MCF 10A (cell line): ENCODE data around the gene PARN. TPM values are rescaled to one million over a fixed set of nuclear protein-coding genes. Genes with fewer than 3 reads are reported as not detected.

Experiments used
- BruUV-seq: library from RNA; stranded (reverse); fragments of 400-500 nt; replicated peaks from 2 replicates; lab custom pipeline; 2021; lab: Mats Ljungman, UMichigan
- CTCF ChIA-PET: fragments of 300-600 bp; sonication (Branson Sonifier 250); formaldehyde crosslinking; extraction: SDS; loops from one replicate; lab custom pipeline; 2021; ENCODE audit warnings: antibody characterized with exemption, inconsistent platforms; lab: Yijun Ruan, JAX
- POLR2A ChIA-PET: fragments of 300-600, 350-650 bp; sonication (Branson Sonifier 250); formaldehyde crosslinking; extraction: SDS; loops from one replicate; lab custom pipeline; 2020; ENCODE audit warnings: antibody characterized with exemption, inconsistent platforms; lab: Yijun Ruan, JAX
- DNase-seq: peaks from one replicate; pipeline ENCODE4 v3.0.0-alpha.2; 2018; ENCODE audit not compliant: unreplicated experiment
- H3K27ac Mint-ChIP-seq: one replicate; pipeline ENCODE4 v1.8.0; 2022; ENCODE audit warnings: mild to moderate bottlenecking, low read depth, mixed read lengths; ENCODE audit not compliant: unreplicated experiment
- H3K27me3 Mint-ChIP-seq: one replicate; pipeline ENCODE4 v1.8.0; 2022; ENCODE audit warnings: mixed read lengths; ENCODE audit not compliant: insufficient read depth, unreplicated experiment
- H3K36me3 Mint-ChIP-seq: one replicate; pipeline ENCODE4 v1.8.0; 2022; ENCODE audit warnings: mild to moderate bottlenecking, moderate library complexity, mixed read lengths; ENCODE audit not compliant: insufficient read depth, unreplicated experiment
- H3K4me1 Mint-ChIP-seq: one replicate; pipeline ENCODE4 v1.8.0; 2022; ENCODE audit warnings: mixed read lengths; ENCODE audit not compliant: insufficient read depth, unreplicated experiment
- H3K4me3 Mint-ChIP-seq: one replicate; pipeline ENCODE4 v1.8.0; 2022; ENCODE audit warnings: mild to moderate bottlenecking, moderate library complexity, mixed read lengths; ENCODE audit not compliant: unreplicated experiment
- H3K9me3 Mint-ChIP-seq: one replicate; pipeline ENCODE4 v1.8.0; 2022; ENCODE audit warnings: mixed read lengths; ENCODE audit not compliant: unreplicated experiment
- CTCF ChIP-seq: fragments of 200-600 bp; IDR thresholded peaks from one replicate; pipeline ENCODE4 v1.8.0; 2022; ENCODE audit warnings: antibody characterized with exemption, mild to moderate bottlenecking; ENCODE audit not compliant: unreplicated experiment
- intact Hi-C: fragments of 100-400 bp; cut with micrococcal nuclease; formaldehyde crosslinking; loops from 2 replicates; pipeline ENCODE4 v1.14.1; 2022
- total RNA-seq: library from RNA; stranded (reverse); gene quantifications from 2 replicates; pipeline ENCODE4 v1.2.3, GENCODE V29; 2022

Gene PARN
- total RNA-seq, 1 experiment from 2014 or later: 35.0 TPM

- H3K27me3 Mint-ChIP-seq: no peaks in the 10 kb centered on the region
- DNase-seq: no peak
- intact Hi-C loops: no loop called here
- H3K4me1 Mint-ChIP-seq: no peaks in the 10 kb centered on the region
- ChIA-PET CTCF (interaction anchor here (0.7 to 1.5 kb wide), 2 partner anchors 25 to 366 kb away, joined by 3 read pairs; no protein-coding TSS in a partner anchor), POLR2A (interaction anchor here (1.7 kb wide), 1 partner anchor 13 kb away, joined by 4 read pairs; the partner anchor contains the start of gene PARN)
- no peak overlapping the region for H3K4me3 Mint-ChIP-seq
- TF ChIP-seq CTCF: no peak
- no peak overlapping the region for H3K27ac Mint-ChIP-seq
- H3K9me3 Mint-ChIP-seq: no peaks in the 10 kb centered on the region
- no TSS peak for BruUV-seq
- H3K36me3 Mint-ChIP-seq: peaks cover 95% of the 10 kb centered on the region
These were observed 13.8 kb downstream of the PARN start for GRCh38 chr16:14616280-14616679.

- CTCF ChIA-PET: interaction anchor here (0.6 kb wide), 1 partner anchor 12 kb away, joined by 3 read pairs; no protein-coding TSS in a partner anchor
- TF ChIP-seq CTCF: no peak
- no TSS peak for BruUV-seq
- Mint-ChIP-seq H3K4me1 (no peaks in the 10 kb centered on the region), H3K27me3 (no peaks in the 10 kb centered on the region), H3K9me3 (no peaks in the 10 kb centered on the region), H3K36me3 (peaks cover 96% of the 10 kb centered on the region), H3K4me3 (no peak overlapping the region), H3K27ac (no peak overlapping the region)
- intact Hi-C loops: no loop called here
- no peak for DNase-seq
- POLR2A ChIA-PET: no interaction called here
These were observed 16.1 kb downstream of the PARN start for GRCh38 chr16:14613991-14614390.

- no peak for TF ChIP-seq CTCF
- intact Hi-C loops: no loop called here
- no peak overlapping the region for H3K4me3 Mint-ChIP-seq
- no peaks in the 10 kb centered on the region for H3K27me3 Mint-ChIP-seq
- no peak for DNase-seq
- no peak overlapping the region for H3K27ac Mint-ChIP-seq
- no peaks in the 10 kb centered on the region for H3K4me1 Mint-ChIP-seq
- peaks cover 92% of the 10 kb centered on the region for H3K36me3 Mint-ChIP-seq
- ChIA-PET CTCF (no interaction called here), POLR2A (no interaction called here)
- BruUV-seq: no TSS peak
- H3K9me3 Mint-ChIP-seq: no peaks in the 10 kb centered on the region
These were observed 18.4 kb downstream of the PARN start for GRCh38 chr16:14611660-14612059.

GRCh38 chr16:14609716-14610115, 20.3 kb downstream of the PARN start:
- POLR2A ChIA-PET: interaction anchor here (0.7 kb wide), 1 partner anchor 1444 kb away, joined by 3 read pairs; no protein-coding TSS in a partner anchor
- Mint-ChIP-seq H3K27ac (no peak overlapping the region), H3K4me1 (no peaks in the 10 kb centered on the region), H3K36me3 (peaks cover 89% of the 10 kb centered on the region), H3K27me3 (no peaks in the 10 kb centered on the region), H3K9me3 (no peaks in the 10 kb centered on the region), H3K4me3 (no peak overlapping the region)
- CTCF ChIA-PET: no interaction called here
- no peak for TF ChIP-seq CTCF
- BruUV-seq: no TSS peak
- DNase-seq: no peak
- intact Hi-C loops: no loop called here
